ENCODE measurements around the gene ZNF217. TPM values are rescaled to one million over a fixed set of nuclear protein-coding genes. Genes with fewer than 3 reads are reported as not detected.

Gene ZNF217
- total and polyA plus RNA-seq, 2 donors (not counting 3 experiments of a cell fraction or from before 2014, with no cell fraction given): 5.8 to 31.7 TPM

- POLR2A ChIA-PET: no interaction called here
- BruUV-seq (replicated peaks): no TSS peak
Observed at GRCh38 chr20:53529658-53530057, 64.0 kb downstream of the ZNF217 start.

More at GRCh38 chr20:53529658-53530057, 64.0 kb downstream of the ZNF217 start:
- H3K36me3 ChIP-seq (ENCODE audit: control insufficient read depth in 2 of 2, extremely low read depth in 1 of 2, insufficient read depth in 2 of 2, low read length in 2 of 2): no peaks in the 10 kb centered on the region
- H3K27ac ChIP-seq (ENCODE audit: insufficient read depth, low read depth, low read length): no peak overlapping the region
- CTCF ChIA-PET: interaction anchor here (0.7 to 1.0 kb wide), 2 partner anchors 13 to 18 kb away, joined by 3 read pairs; no protein-coding TSS in a partner anchor
- no peaks in the 10 kb centered on the region for H3K9me3 ChIP-seq (replicated peaks; ENCODE audit: control insufficient read depth, insufficient read depth, low read length)
- H3K4me2 ChIP-seq (ENCODE audit: insufficient read depth, low read length): no peak overlapping the region
- no peaks in the 10 kb centered on the region for H3K9me1 ChIP-seq (replicated peaks; ENCODE audit: control insufficient read depth, extremely low read depth, insufficient read depth, low read length)
- no peak for TF ChIP-seq FOS (IDR thresholded peaks at IDR 0.05; ENCODE audit: borderline replicate concordance, insufficient read depth, low read length)
- TF ChIP-seq MAX (IDR thresholded peaks at IDR 0.05; ENCODE audit: insufficient read depth, insufficient read length): no peak
- TF ChIP-seq JUN (IDR thresholded peaks at IDR 0.05; ENCODE audit: borderline replicate concordance, insufficient read depth, insufficient read length, low read depth): no peak
- TF ChIP-seq EZH2 (IDR thresholded peaks at IDR 0.05; ENCODE audit: borderline replicate concordance, low read depth, low read length, severe bottlenecking): no peak
- no peak for TF ChIP-seq MYC (IDR thresholded peaks at IDR 0.05; ENCODE audit: low read depth, low read length)
- TF ChIP-seq, protein P1, sequence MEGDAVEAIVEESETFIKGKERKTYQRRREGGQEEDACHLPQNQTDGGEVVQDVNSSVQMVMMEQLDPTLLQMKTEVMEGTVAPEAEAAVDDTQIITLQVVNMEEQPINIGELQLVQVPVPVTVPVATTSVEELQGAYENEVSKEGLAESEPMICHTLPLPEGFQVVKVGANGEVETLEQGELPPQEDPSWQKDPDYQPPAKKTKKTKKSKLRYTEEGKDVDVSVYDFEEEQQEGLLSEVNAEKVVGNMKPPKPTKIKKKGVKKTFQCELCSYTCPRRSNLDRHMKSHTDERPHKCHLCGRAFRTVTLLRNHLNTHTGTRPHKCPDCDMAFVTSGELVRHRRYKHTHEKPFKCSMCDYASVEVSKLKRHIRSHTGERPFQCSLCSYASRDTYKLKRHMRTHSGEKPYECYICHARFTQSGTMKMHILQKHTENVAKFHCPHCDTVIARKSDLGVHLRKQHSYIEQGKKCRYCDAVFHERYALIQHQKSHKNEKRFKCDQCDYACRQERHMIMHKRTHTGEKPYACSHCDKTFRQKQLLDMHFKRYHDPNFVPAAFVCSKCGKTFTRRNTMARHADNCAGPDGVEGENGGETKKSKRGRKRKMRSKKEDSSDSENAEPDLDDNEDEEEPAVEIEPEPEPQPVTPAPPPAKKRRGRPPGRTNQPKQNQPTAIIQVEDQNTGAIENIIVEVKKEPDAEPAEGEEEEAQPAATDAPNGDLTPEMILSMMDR (IDR thresholded peaks at IDR 0.05; ENCODE audit: extremely low read depth in 1 of 2, insufficient read depth in 1 of 2, low read depth in 1 of 2, low read length in 2 of 2): no peak
- TF ChIP-seq POLR2AphosphoS5 (IDR thresholded peaks at IDR 0.05; ENCODE audit: insufficient read depth, low read depth, low read length): no peak
- TF ChIP-seq POLR2A (IDR thresholded peaks at IDR 0.05; ENCODE audit: low read depth, low read length): no peak
- no peak for TF ChIP-seq GATA2 (IDR thresholded peaks at IDR 0.05; ENCODE audit: insufficient read depth, insufficient read length, low read depth, low read length)
- FAIRE-seq: no peak
- dilution Hi-C loops (cut with MboI; ENCODE audit: extremely low pct_ligation_motif_present, low sequenced_read_pairs) (no loop called here), intact Hi-C loops (cut with micrococcal nuclease) (no loop called here)
- no peaks in the 10 kb centered on the region for H3K4me1 ChIP-seq (ENCODE audit: control insufficient read depth, extremely low read depth, insufficient read depth, low read length)
- H3K4me3 ChIP-seq (replicated peaks in 1 of 3; ENCODE audit: insufficient read depth in 1 of 3, low read depth in 1 of 3, low read length in 3 of 3): no peak overlapping the region
- H2AFZ ChIP-seq (ENCODE audit: low read depth, low read length): no peak overlapping the region
- H3K79me2 ChIP-seq (ENCODE audit: control insufficient read depth, insufficient read depth, low read length): no peaks in the 10 kb centered on the region
- no peak overlapping the region for H3K9ac ChIP-seq (replicated peaks; ENCODE audit: extremely low read depth, insufficient read depth, low read length)
- H4K20me1 ChIP-seq (replicated peaks; ENCODE audit: control insufficient read depth, extremely low read depth, insufficient read depth, low read length): no peaks in the 10 kb centered on the region
- no peaks in the 10 kb centered on the region for H3K27me3 ChIP-seq (ENCODE audit: control insufficient read depth in 2 of 2, insufficient read depth in 2 of 2, low read length in 2 of 2)
- no peak for DNase-seq (ENCODE audit: low read depth, low spot score)

Data from endothelial cell of umbilical vein (primary cell).